HG03045 (cell line): ENCODE results near the gene REXO1.
A peak's percentile ranks its signal among the peaks of the same experiment; 100 is the strongest.
"Not testable (repeated sequence)": the region's sequence is repeated elsewhere in the genome, so short reads cannot be mapped to it uniquely, and the experiment has no call there.

Experiments used
- ATAC-seq: cut with Tn5 transposase; IDR thresholded peaks from one replicate; pipeline ENCODE4 v1.9.1; 2021; ENCODE audit warnings: mild to moderate bottlenecking, moderate library complexity; ENCODE audit not compliant: unreplicated experiment

The REXO1 gene

GRCh38 chr19:1814391-1814790 is 33.9 kb downstream of the REXO1 start:
- no peak for ATAC-seq

- no peak for ATAC-seq
Observed at GRCh38 chr19:1813192-1814182, 34.8 kb downstream of the REXO1 start.

- peak; percentile 83 for ATAC-seq
Observed at GRCh38 chr19:1812426-1813191, 35.7 kb downstream of the REXO1 start.

GRCh38 chr19:1811942-1812425 is 36.3 kb downstream of the REXO1 start, which contains the start of gene ATP8B3:
ATP8B3 (minus strand) TSS chr19:1812276; CDS start chr19:1811736, 540 bp downstream.
- peak; percentile 3 for ATAC-seq

- ATAC-seq: no peak
Observed at GRCh38 chr19:1811472-1811894, 36.8 kb downstream of the REXO1 start.

GRCh38 chr19:1810439-1811160 is 37.7 kb downstream of the REXO1 start:
- ATAC-seq: no peak

- ATAC-seq: no peak
Observed at GRCh38 chr19:1809678-1810077, 38.6 kb downstream of the REXO1 start.

- no peak for ATAC-seq
Observed at GRCh38 chr19:1808395-1808731, 39.9 kb downstream of the REXO1 start.

GRCh38 chr19:1807695-1808394 is 40.4 kb downstream of the REXO1 start:
- ATAC-seq: no peak

GRCh38 chr19:1807030-1807694 is 41.1 kb downstream of the REXO1 start:
- no peak for ATAC-seq

GRCh38 chr19:1806184-1807029 is 41.9 kb downstream of the REXO1 start:
- ATAC-seq: no peak

GRCh38 chr19:1805401-1806183 is 42.7 kb downstream of the REXO1 start:
- no peak for ATAC-seq

GRCh38 chr19:1804858-1805257 is 43.4 kb downstream of the REXO1 start:
- no peak for ATAC-seq

- no peak for ATAC-seq
Observed at GRCh38 chr19:1799695-1800342, 48.5 kb downstream of the REXO1 start.

- not testable (repeated sequence) for ATAC-seq
Observed at GRCh38 chr19:1797313-1797712, 51.0 kb downstream of the REXO1 start.

- ATAC-seq: no peak
Observed at GRCh38 chr19:1796395-1797142, 51.7 kb downstream of the REXO1 start.
